Mesothelial cell of epicardium (in vitro differentiated cells): Measurements from ENCODE around the gene SCGB1C2. TPM values are rescaled to one million over a fixed set of nuclear protein-coding genes. Genes with fewer than 3 reads are reported as not detected.

Experiments used
- DNase-seq, 2 experiments: peaks; one replicate each; pipeline ENCODE4 v3.0.0; 2021; ENCODE audit warnings: low spot score in 2 of 2; ENCODE audit not compliant: unreplicated experiment in 2 of 2
- H3K27ac Mint-ChIP-seq: 2 replicates; pipeline ENCODE4 v1.8.0; 2021; ENCODE audit warnings: mixed read lengths
- H3K27me3 Mint-ChIP-seq: 2 replicates; pipeline ENCODE4 v1.8.0; 2021; ENCODE audit warnings: low read depth, mixed read lengths
- H3K36me3 Mint-ChIP-seq: 2 replicates; pipeline ENCODE4 v1.8.0; 2021; ENCODE audit warnings: mixed read lengths
- H3K4me1 Mint-ChIP-seq: 2 replicates; pipeline ENCODE4 v1.8.0; 2021; ENCODE audit warnings: mixed read lengths
- H3K4me3 Mint-ChIP-seq: 2 replicates; pipeline ENCODE4 v1.8.0; 2021; ENCODE audit warnings: mild to moderate bottlenecking, moderate library complexity, mixed read lengths
- H3K9me3 Mint-ChIP-seq: 2 replicates; pipeline ENCODE4 v1.8.0; 2021; ENCODE audit warnings: mixed read lengths
- total RNA-seq: library from RNA; stranded (reverse); gene quantifications from 3 replicates; pipeline ENCODE4 v1.2.1, GENCODE V29; 2021
- TF ChIP-seq, protein P1 (sequence below): fragments of 200-600 bp; sonication (generic); IDR thresholded peaks from one replicate; pipeline ENCODE4 v1.5.0; 2021; ENCODE audit warnings: antibody characterized with exemption; ENCODE audit not compliant: unreplicated experiment

Gene SCGB1C2
- total RNA-seq, 1 donor from 2014 or later, result not detected

DNA sequence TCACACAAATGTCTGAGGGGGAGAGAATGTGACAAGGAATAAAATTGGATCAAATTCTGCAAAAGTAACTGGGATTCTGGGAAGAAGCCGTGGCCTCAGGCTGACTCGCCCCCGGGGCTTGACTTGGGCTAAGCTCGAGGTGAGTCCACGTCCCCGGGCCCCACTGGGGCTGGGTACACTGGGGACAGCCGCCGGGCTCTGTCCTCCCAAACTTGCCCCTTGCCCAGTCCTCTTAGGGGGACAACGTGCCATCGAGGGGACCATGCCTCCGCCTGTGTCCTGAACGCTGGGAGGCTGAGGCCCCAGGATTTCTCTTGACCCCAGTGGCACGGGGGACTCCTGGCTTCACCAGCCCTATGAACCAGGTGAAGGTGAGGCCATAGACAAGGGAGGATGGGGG is 23.0 kb downstream of the SCGB1C2 start:
- Mint-ChIP-seq H3K27me3 (peaks cover under 1% of the 10 kb centered on the region), H3K4me1 (peaks cover 2% of the 10 kb centered on the region), H3K4me3 (no peak overlapping the region), H3K27ac (no peak overlapping the region), H3K9me3 (no peaks in the 10 kb centered on the region), H3K36me3 (peaks cover 32% of the 10 kb centered on the region)
- no peak for DNase-seq
- TF ChIP-seq, protein P1, sequence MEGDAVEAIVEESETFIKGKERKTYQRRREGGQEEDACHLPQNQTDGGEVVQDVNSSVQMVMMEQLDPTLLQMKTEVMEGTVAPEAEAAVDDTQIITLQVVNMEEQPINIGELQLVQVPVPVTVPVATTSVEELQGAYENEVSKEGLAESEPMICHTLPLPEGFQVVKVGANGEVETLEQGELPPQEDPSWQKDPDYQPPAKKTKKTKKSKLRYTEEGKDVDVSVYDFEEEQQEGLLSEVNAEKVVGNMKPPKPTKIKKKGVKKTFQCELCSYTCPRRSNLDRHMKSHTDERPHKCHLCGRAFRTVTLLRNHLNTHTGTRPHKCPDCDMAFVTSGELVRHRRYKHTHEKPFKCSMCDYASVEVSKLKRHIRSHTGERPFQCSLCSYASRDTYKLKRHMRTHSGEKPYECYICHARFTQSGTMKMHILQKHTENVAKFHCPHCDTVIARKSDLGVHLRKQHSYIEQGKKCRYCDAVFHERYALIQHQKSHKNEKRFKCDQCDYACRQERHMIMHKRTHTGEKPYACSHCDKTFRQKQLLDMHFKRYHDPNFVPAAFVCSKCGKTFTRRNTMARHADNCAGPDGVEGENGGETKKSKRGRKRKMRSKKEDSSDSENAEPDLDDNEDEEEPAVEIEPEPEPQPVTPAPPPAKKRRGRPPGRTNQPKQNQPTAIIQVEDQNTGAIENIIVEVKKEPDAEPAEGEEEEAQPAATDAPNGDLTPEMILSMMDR, result no peak

DNA sequence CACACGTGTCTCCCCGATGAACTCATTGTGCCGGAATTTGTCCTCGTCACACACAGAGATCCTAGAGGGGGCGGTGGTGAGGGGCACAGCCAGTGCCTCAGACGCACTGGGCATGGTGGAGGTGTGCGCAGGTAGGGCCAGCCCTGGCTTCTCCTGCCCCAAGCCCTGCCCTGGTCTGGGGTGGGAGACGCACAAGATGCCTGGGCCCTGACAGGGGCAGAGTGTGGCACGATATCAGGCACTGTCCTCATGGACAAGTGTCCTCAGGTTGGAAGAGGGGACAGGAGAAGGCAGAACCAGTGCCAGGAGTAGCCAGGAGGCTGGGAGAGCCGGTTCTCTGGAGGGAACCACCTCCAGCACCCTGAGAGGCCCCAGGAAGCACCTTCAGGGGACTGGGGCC is 24.1 kb downstream of the SCGB1C2 start:
- no peak for DNase-seq
- peaks cover 2% of the 10 kb centered on the region for H3K4me1 Mint-ChIP-seq
- H3K27me3 Mint-ChIP-seq, result no peaks in the 10 kb centered on the region
- TF ChIP-seq, protein P1, result no peak
- H3K4me3 Mint-ChIP-seq, result no peak overlapping the region
- H3K9me3 Mint-ChIP-seq, result no peaks in the 10 kb centered on the region
- H3K36me3 Mint-ChIP-seq, result peaks cover 27% of the 10 kb centered on the region
- no peak overlapping the region for H3K27ac Mint-ChIP-seq

DNA sequence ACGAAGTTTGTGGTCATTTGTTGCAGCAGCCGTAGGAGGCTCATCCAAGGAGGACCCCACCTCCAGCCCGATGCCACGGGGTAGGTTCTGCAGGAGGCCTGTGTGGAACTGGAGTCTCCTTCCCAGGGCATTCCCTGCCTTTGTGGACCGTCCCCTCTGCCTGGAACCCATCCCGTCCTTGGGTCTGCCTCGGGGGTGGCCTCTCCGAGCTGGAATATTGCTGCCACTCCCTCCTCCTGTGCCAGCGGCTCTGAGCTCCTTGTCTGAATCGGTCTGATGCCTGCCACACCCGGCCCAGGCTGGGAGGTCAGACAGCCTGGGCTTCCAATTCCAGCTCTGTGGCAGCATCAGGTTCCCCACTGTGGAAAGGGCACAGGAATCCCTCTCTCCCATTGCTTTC is 25.3 kb downstream of the SCGB1C2 start:
- TF ChIP-seq, protein P1, result no peak
- H3K27ac Mint-ChIP-seq, result no peak overlapping the region
- H3K27me3 Mint-ChIP-seq, result no peaks in the 10 kb centered on the region
- H3K9me3 Mint-ChIP-seq, result no peaks in the 10 kb centered on the region
- H3K36me3 Mint-ChIP-seq, result peaks cover 25% of the 10 kb centered on the region
- H3K4me3 Mint-ChIP-seq, result no peak overlapping the region
- DNase-seq, result no peak
- peaks cover 2% of the 10 kb centered on the region for H3K4me1 Mint-ChIP-seq

DNA sequence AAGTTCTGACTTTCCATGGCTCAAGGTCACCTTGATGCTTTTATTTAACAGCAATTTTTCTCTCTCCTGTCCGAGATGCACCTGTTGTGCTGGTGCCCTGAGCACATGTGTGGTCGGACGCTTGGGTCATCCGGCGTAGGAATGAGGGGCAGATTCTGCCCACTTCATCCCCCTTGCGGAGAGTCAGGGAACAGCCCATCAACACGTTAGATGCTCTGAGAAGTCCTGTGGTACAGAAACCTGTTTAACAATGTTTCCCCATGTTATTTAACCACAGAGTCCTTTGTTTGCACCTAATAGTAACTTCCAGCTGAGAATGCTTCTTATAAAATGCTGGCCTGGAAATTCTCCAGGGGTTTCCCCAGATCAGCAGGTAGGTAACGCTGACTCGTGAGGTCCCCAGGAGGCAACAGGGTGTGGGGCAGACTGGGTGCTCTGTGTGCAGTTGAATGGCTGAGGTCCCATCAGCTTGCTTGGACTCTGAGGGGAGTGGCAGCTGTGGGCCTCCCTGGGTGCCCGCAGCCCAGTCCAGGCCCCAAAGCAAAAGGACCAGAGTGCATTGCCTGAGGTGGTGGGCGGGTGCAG is 26.2 kb downstream of the SCGB1C2 start:
- TF ChIP-seq, protein P1, result peak; percentile 21

DNA sequence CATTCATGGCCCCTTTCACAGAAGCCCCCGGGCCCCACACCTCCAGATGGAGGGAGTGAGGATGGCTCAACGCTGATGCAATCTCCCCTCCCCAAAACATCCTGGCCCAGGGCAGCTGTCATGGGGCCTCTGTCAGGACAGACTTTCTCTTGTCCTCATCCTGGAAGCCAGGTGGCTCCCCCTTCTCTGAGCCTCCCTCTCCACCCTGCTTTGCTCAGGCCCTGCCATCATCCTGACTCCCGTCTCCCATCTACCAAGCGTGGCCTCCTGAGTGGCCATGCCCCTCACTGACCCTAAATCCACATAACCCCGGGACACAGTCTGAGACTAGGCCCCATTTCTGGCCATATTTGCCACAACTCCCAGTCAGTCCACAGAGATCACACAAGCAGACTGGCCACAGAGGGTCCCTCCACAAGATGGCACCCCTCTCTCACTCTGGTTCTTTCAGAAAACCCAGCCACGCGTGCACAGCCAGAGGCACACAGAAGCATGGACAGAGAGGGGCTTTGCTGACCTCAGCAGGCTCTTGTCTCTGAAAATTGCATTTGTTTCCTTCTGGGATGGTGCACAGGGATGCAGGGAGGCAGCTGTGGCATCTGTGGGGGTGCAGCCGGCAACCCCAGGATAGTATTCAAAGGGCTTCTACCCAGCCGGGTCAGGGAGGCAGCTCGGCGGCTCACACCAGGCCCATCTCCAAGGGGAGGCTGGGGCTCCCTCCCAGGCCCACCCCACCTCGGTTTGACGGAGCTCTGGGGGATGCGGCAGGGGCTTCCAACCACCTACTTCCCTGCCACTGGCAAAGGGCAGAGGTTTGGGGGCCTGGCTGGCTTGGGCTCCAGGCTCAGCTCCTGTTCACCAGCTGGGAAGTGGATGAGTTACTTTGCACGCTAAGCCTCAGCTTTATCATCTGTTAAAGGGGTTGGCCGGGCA is 27.2 kb downstream of the SCGB1C2 start:
- no peaks in the 10 kb centered on the region for H3K9me3 Mint-ChIP-seq
- H3K4me3 Mint-ChIP-seq, result no peak overlapping the region
- H3K36me3 Mint-ChIP-seq, result peaks cover 24% of the 10 kb centered on the region
- H3K27ac Mint-ChIP-seq, result no peak overlapping the region
- H3K27me3 Mint-ChIP-seq, result no peaks in the 10 kb centered on the region
- DNase-seq, result peak in 1 of 2 experiments; percentile 60
- TF ChIP-seq, protein P1, result no peak
- H3K4me1 Mint-ChIP-seq, result peaks cover 2% of the 10 kb centered on the region

More for the DNA sequence above, 26.2 kb downstream of the SCGB1C2 start:
- no peaks in the 10 kb centered on the region for H3K27me3 Mint-ChIP-seq
- no peaks in the 10 kb centered on the region for H3K9me3 Mint-ChIP-seq
- H3K36me3 Mint-ChIP-seq, result peaks cover 19% of the 10 kb centered on the region
- peaks cover 2% of the 10 kb centered on the region for H3K4me1 Mint-ChIP-seq
- no peak for DNase-seq
- H3K4me3 Mint-ChIP-seq, result no peak overlapping the region
- H3K27ac Mint-ChIP-seq, result no peak overlapping the region
